GM11168 (cell line): ENCODE measurements around the gene ABHD18.
"Not testable (repeated sequence)": the region's sequence is repeated elsewhere in the genome, so short reads cannot be mapped to it uniquely, and the experiment has no call there.

ENCODE experiments used
- in situ Hi-C: fragments of 300-500 bp; cut with MboI; formaldehyde crosslinking; loops from one replicate; pipeline ENCODE4 v1.12.0; 2022; ENCODE audit warnings: low sequenced_read_pairs; ENCODE audit not compliant: unreplicated experiment

Gene ABHD18

DNA sequence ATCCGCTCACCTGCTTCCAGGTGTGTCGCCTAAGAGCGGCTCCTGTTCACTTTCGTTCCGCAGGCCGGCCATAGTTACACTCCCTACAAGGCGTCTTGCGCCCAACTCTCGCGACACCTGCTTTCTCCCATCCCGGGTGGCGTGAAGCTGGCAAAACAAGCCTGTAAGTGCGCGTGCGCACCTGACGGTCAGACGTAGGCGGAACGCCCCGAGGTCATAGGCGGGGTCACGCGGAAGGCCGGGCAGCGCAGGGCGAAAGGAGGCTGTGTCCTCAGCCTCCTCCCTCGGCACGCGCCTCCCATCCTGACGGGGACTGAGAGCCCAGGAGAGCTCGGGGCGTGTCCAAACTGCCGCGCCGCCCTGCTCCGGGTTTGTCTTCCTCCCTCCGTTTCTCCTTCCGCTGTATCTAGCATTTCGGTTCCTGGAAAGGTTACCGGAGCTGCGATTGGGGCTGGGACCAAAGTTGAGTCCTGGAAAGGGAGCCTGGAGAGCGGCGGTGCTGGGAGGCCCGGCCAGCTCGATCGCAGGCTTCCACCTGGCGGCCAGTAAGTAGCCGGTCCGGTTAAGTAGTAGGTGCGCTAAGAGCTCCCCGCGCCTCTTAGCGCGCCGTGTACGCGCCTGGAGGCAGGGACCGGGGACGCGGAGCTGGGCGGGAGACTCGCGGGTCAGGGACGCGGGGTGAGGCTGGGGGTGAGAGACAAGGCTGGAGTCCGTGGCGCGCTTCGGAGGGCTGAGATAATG is at the start of gene ABHD18, which contains the start of gene MFSD8:
Gene ABHD18 (plus strand): TSS at position 345 of the 741 bp plus-strand sequence. CDS start 17,550 bp downstream, outside the sequence.
Gene MFSD8 (minus strand): TSS at position 112 of the 741 bp plus-strand sequence. CDS start 40 bp downstream, at position 72.
- in situ Hi-C loops, result no loop called here

DNA sequence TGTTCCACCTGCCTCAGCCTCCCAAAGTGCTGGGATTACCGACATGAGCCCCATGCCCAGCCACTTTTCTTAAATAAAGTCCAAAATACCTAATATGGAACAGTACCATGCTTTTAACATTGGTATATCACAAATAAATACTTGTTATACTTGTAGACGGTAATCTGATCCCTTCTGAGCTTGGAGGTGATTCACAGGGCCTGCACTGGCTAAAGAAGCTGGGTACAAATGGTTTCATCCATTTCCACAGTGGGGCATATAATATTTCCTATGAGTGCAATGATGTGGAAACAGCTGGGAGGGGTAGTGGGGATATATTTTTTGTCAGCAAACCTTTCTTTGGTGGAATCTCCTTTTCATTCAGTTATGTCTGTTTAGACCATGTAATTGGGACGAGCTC is 48.7 kb upstream of the ABHD18 start:
- in situ Hi-C loops, result no loop called here

DNA sequence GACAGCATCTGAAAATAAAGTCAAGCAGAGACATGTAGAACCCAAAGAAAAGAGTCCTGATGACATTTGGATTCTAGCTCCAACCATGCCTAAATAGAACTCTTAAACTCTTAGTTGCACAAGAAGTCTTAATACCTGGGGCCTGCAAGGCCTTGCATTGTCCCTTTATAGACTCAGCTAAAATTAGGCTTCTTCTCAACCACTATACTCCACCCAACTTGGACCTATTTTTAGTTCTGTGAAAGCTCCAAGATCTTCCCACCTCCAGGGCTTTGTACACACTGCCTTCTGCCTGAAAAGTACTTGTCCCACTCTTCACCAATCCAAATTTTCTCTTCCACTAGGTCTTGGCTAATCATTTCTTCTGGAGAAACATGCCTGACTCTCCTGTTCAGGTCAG is 48.1 kb upstream of the ABHD18 start:
- in situ Hi-C loops, result no loop called here

DNA sequence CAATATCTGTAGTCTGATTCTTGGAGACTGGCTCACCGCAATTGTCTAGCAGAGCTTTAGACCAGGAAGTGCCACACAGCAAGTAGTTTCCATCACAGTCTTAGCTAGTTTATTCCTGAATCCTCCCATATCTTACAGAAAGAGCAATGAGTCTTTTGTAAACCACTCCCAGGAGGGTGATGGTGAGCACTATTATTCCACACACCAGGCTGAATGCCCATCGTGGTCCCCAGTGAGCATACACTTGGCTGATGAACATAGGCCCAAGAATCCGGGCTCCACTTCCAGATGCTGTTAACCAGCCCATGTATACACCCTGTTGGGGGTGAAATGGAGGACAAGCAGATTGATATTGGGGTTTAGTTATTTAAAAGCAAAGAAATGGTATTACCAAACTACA is 44.7 kb upstream of the ABHD18 start:
- in situ Hi-C loops, result no loop called here

DNA sequence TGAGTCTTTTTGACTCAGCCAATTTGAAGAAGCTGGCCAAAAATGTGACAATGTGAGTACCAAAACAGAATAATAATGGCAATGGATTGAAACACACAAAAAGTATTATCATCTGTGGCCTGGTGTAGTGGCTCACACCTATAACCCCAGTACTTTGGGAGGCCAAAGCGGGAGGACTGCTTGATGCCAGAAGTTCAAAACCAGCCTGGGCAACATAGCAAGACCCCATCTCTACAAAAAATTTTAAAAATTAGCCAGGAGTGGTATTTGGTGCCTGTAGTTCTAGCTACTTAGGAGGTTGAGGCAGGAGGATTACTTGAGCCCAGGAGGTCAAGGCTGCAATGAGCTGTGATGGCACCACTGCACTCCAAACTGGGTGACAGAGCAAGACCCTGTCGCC is 43.0 kb upstream of the ABHD18 start:
- in situ Hi-C loops, result no loop called here

DNA sequence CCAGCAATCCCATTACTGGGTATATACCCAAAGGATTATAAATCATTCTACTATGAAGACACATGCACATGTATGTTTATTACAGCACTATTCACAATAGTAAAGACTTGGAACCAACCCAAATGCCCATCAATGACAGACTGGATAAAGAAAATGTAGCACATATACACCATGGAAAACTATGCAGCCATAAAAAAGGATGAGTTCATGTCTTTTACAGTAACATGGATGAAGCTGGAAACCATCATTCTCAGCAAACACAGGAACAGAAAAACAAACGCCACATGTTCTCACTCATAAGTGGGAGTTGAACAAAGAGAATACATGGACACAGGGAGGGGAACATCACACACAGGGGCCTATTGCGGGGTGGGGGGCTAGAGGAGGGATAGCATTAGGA is 39.5 kb upstream of the ABHD18 start:
- in situ Hi-C loops, result not testable (repeated sequence)

DNA sequence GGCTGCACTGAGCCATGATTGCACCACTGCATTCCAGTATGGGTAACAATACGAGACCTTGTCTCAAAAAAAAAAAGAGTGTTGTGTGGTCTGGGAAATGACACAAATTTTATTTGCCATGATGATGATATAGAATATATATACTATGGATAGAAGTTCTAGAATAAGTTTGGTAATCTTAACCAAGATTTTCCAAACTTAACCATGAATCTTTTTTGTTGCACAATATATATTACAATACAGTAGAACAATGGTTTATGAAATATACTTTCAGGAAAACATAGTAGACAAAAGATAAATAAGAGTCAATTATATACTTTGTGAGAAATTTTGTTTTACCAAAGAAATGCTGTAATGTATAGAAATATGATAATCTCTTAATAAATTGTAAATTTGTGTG is 35.0 kb upstream of the ABHD18 start:
- in situ Hi-C loops, result no loop called here

DNA sequence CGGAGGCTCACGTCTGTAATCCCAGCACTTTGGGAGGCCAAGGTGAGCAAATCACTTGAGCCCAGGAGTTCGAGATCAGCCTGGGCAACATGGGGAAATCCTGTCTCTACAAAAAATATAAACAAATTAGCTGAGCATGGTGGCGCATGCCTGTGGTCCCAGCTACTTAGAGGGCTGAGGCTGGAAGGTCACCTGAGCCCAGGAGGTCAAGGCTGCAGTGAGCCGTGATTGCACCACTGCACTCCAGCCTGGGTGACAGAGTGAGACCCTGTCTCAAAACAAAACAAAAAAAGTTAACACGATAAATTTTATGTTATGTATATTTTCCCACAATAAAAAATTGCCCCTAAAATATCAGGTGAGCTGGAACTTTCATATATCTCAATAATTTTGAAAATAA is 33.4 kb upstream of the ABHD18 start:
- in situ Hi-C loops, result not testable (repeated sequence)

DNA sequence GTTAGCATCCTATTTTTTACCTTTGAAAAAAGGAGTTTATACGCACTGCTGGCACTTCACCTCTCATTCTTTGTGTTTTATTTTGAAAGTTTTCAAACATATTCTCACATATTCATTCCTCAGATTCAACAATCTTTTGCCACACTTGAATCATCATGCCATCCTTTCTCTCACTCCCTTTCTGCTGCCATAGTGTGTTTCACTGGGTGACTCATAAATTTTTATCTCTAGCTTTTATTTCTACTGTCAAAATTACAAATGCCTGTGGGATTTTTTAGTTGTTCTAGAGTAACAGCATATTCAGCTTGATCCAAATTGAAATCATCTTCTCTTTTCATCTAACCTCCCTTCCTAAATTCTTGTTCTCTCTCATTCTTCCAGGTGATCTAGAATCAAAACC is 28.2 kb upstream of the ABHD18 start:
- in situ Hi-C loops, result no loop called here

DNA sequence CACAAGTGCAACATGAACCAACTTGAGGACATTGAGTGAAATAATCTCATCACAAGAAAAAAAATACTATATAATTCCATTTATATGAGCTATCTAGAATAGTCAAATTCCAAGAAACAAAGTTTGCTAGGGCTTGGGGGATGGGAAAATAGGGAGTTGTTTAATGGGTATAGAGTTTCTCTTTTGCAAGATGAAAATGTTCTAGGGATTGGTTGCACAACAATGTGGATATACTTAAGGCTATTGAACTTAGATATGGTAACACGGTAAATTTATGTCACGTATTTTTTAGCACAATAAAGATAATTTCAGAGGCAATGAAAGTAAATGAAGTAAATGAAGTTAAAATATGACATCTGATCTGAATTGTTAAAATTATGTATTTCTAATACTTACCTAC is 8.1 kb upstream of the ABHD18 start:
- in situ Hi-C loops, result no loop called here

DNA sequence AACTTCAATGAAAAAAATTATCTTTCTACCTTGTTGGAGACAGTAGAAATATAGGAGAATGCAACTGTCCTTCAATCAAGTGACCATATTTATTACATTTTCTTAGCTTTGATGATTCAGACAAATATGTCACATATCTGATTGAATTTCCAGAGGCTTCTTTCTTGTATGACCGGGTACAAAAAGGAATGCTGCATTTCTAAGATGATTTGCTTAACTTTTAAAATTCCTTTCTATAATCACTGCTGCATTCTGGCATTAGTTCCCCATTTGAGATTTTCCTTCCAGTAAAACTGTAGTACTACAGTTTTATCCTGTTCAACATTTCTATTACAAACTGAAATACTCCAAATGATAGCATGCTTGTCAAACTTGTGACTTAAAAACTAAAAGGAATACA is 5.4 kb upstream of the ABHD18 start:
- in situ Hi-C loops, result no loop called here

DNA sequence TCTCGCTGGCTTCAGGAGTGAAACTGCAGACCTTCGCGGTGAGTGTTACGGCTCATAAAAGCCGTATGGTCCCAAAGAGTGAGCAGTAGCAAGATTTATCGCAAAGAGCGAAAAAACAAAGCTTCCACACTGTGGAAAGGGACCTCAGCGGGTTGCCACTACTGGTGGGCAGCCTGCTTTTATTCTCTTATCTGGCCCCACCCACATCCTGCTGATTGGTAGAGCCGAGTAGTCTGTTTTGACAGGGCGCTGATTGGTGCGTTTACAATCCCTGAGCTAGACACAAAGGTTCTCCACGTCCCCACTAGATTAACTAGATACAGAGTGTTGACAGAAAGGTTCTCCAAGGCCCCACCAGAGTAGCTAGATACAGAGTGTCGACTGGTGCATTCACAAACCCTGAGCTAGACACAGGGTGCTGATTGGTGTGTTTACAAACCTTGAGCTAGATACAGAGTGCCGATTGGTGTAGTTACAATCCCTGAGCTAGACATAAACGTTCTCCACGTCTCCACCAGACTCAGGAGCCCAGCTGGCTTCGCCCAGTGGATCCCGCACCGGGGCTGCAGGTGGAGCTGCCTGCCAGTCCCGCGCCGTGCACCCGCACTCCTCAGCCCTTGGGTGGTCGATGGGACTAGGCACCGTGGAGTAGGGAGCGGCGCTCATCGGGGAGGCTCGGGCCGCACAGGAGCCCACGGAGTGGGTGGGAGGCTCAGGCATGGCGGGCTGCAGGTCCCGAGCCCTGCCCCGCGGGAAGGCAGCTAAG is 1.4 kb upstream of the ABHD18 start:
- in situ Hi-C loops, result not testable (repeated sequence)

DNA sequence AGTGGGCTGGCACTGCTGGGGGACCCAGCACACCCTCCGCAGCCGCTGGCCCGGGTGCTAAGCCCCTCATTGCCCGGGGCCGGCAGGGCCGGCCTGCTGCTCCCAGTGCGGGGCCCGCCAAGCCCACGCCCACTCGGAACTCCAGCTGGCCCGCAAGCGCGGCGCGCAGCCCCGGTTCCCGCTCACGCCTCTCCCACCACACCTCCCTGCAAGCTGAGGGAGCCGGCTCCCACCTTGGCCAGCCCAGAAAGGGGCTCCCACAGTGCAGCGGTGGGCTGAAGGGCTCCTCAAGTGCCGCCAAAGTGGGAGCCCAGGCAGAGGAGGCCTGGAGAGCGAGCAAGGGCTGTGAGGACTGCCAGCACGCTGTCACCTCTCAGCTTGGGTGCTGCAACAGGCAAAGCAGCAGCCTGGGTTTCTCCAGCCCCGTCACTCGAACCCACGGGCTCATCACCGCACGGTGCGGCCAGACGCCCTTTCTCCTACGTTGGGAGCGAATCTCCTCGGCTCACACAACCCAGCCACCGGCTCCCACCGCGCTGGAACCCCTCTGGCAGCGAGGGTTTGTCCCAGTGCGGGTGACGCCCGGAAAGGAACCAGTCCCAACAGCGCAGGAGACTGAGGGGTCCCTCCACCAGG is 662 bp upstream of the ABHD18 start:
- in situ Hi-C loops, result not testable (repeated sequence)

DNA sequence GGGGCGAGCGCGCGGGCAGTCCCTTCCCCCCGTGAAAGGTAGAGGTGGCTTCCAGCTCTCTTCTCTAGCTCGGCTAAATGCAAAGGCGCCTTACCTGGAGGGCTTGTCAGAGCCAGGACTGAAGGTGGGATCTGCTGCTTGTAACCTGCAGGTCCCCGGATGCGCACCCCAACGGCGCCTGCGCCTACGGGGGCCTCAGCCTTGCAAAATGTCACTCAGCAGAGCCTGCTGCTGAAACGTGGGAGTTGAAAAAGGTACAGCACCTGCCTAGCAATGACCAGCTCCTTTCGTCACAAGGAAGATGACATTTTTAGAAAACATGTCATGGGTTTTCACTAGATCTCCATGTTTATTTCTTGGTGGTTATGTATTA is 583 bp downstream of the ABHD18 start:
- in situ Hi-C loops, result no loop called here

DNA sequence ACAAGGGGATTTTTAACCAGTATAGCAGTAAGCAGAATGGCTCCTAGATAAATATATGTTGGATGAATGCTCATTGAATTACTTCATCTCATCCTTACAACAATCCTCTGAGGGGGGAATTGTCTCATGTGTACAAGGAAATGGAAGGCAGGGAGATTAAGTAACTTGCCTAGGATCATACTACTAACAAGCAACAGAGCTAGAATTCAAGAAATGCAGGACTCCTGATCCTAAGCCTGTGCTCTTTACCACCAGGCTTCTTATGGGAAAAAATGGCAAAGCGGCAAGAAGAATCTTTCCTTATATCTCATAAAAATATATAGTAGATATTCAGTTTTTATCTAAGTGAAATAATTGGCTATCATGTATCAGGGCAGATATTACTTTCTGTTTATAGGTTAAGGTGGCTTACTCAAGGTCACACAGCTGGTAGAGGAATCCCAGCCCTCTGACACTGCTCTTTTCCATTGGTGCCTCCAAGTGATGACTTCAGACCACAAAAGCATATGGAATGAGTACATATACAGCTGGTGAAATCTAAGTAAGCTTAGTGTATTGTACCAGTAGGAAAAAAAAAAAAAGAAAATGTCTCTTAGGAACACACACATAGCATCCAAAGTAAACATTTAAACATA is 2.1 kb downstream of the ABHD18 start:
- in situ Hi-C loops, result no loop called here

DNA sequence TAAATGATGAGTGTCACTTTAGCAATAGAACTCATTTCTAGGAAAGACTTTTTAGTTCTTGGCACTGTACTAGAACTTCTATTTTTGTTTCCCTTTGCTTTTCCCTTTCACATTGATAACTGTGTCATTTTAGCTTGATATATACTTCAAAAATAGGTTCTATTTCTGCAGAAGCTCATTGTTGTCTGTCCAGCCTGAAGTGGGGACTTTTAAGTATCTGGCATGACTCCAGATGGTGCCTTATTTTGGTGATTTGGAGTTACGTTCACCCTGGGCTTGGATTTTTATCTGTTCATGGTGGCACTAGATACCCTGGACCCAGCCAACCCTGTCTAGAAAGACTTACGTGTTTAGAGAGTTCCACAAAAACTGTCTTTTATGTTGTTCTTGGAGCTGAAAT is 3.4 kb downstream of the ABHD18 start:
- in situ Hi-C loops, result no loop called here

DNA sequence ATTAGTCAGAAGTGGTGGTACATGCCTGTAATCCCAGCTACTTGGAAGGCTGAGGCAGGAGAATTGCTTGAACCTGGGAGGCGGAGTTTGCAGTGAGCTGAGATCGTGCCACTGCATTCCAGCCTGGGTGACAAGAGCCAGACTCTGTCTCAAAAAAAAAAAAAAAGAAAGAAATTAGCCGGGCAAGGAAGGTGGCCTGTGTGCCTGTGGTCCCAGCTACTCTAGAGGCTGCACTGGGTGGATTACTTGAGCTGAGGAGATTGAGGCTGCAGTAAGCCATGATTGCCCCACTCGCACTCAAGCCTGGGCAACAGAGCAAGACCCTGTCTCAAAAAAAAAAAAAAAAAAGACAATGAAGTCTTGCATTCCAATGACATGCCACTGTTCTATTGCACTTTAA is 5.7 kb downstream of the ABHD18 start:
- in situ Hi-C loops, result not testable (repeated sequence)

DNA sequence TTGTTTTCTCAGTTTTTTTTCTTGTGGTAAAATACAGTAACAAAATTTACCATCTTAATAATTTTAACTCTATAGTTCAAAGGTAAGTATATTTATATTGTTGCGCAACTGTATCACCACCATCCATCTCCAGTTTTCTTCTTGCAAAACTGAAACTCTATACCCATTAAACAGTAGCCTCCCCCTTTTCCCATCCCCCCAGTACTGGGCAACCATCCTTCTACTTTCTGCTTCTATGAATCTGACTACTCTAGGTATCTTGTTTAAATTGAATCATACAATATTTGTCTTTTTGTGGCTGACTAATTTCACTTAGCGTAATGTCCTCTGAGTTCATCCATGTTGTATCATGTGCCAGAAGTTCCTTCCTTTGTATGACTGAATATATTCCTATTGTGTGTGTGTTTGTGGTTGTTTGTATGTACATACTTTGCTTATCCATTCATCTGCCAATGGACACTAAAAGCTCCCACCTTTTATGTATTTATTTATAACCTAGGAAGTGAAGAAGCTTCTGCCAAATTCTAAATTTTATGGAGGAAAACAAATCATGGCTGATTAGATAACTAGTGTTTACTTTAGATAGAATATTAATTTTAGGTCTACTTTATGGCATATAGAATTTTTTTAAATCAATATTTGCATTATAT is 10.0 kb downstream of the ABHD18 start:
- in situ Hi-C loops, result no loop called here

DNA sequence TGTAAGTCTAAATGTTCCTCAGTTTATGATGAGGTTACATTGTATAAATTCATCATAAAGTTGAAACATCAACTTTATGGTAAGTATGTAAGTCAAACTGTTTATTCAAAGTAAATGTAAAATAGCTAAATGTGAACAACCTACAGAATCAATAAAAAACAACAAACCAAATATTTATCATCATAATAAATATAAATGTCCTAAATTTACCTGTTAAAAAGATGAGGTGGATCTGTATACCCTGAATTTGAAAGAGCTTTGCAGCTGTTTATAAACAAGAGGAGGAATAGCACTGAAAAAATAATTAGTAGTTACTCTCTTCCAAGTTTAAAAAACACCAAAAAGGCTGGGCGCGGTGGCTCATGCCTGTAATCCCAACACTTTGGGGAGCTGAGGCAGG is 13.7 kb downstream of the ABHD18 start:
- in situ Hi-C loops, result no loop called here

DNA sequence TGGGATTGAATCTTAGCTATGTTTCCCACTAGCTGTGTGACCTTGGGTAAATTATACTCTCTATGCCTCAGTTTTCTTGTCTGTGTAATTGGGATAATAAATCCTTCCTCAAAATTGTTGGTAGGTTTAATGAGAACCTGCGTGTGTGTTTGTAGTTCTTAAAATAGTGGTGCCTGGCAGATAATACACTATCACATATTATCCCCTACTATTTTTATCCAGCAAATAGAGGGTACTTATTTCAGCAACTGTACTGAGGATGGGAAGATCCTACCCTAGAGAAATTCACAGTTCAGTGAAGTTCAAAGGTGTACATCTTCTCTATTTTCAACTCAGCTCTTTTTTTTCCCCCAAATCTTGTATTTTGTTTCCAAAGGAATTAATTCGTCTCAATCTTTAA is 17.2 kb downstream of the ABHD18 start:
- in situ Hi-C loops, result no loop called here
